Measurements from ENCODE around the gene SPEM1. TPM values are rescaled to one million over a fixed set of nuclear protein-coding genes. Genes with fewer than 3 reads are reported as not detected.

SPEM1 gene
- total RNA-seq, 1 donor from 2014 or later: 0.26 TPM

DNA sequence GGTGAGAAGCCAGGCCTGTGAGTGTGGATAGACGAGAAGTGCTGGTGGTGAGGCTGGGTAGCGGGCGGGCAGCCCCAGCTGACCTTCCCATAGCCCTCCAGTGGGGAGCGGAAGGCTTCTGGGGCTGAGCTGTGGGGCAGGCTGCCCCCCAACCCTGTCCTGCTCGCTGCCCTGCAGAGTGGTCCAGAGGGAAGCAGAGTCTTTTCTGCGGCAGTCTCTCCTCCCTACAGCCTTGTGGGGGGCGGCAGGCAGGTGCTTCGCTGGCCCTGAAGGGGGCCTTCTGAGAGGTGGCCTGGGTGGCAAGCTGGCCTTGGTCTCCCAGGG is 8.7 kb upstream of the SPEM1 start:
- Mint-ChIP-seq H3K4me3 (no peak overlapping the region), H3K36me3 (ENCODE audit: low read depth) (peaks cover 14% of the 10 kb centered on the region), H3K27me3 (ENCODE audit: low read depth) (no peaks in the 10 kb centered on the region), H3K9me3 (no peaks in the 10 kb centered on the region), H3K4me1 (peaks cover 25% of the 10 kb centered on the region), H3K27ac (ENCODE audit: unreplicated experiment) (no peak overlapping the region)
- TF ChIP-seq, protein P1, sequence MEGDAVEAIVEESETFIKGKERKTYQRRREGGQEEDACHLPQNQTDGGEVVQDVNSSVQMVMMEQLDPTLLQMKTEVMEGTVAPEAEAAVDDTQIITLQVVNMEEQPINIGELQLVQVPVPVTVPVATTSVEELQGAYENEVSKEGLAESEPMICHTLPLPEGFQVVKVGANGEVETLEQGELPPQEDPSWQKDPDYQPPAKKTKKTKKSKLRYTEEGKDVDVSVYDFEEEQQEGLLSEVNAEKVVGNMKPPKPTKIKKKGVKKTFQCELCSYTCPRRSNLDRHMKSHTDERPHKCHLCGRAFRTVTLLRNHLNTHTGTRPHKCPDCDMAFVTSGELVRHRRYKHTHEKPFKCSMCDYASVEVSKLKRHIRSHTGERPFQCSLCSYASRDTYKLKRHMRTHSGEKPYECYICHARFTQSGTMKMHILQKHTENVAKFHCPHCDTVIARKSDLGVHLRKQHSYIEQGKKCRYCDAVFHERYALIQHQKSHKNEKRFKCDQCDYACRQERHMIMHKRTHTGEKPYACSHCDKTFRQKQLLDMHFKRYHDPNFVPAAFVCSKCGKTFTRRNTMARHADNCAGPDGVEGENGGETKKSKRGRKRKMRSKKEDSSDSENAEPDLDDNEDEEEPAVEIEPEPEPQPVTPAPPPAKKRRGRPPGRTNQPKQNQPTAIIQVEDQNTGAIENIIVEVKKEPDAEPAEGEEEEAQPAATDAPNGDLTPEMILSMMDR (conservative IDR thresholded peaks at IDR 0.05): no peak
- no peak for DNase-seq (ENCODE audit: low read depth, low spot score)

DNA sequence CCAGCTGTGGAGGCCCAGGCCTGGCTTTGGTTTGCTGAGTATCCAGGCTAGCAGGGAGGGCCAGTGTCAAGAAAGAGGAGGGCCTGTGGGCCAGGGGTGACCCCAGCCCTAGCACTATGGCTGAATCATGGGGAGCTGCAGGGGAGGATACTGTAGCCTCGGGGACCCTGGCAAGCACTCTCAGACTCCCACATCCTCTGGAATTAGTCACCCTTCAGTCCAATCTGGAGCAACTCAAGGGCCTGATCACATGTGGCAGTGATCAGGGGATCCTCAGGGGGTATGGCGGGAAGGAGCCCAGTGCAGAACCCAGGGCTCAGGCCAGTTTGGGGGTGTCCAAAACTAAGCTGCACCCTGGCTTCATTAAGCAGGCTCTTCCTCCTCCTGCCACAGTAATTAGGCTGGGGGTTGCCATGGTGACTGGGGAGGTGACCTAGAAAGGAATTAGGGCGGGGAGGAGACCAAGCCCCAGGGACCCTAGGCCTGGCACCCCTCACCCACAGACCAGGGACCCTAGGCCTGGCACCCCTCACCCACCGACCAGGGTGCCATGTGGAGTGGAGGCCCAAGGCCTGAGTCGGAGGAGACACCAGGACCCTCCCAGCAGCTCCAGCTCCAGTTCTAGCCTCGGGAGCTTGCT is 6.7 kb upstream of the SPEM1 start:
- no peak for DNase-seq (ENCODE audit: low read depth, low spot score)
- TF ChIP-seq, protein P1 (conservative IDR thresholded peaks at IDR 0.05): no peak
- Mint-ChIP-seq H3K27ac (ENCODE audit: unreplicated experiment) (no peak overlapping the region), H3K4me3 (peak overlapping the region; percentile 6), H3K36me3 (ENCODE audit: low read depth) (peaks cover 14% of the 10 kb centered on the region), H3K9me3 (no peaks in the 10 kb centered on the region), H3K4me1 (peaks cover 23% of the 10 kb centered on the region), H3K27me3 (ENCODE audit: low read depth) (no peaks in the 10 kb centered on the region)

DNA sequence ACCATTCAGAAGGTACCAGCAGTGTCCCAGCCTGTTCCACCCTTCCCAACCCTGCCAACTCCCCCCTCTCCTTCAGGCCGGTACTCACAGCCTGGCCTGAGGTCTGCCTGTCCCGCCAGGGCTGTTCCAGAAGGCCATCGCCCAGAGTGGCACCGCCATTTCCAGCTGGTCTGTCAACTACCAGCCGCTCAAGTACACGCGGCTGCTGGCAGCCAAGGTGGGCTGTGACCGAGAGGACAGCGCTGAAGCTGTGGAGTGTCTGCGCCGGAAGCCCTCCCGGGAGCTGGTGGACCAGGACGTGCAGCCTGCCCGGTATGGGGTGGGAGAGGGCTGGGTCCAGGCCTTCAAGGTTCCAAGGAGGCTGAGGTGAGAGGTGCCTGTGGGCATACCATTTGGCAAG is 5.3 kb upstream of the SPEM1 start:
- TF ChIP-seq, protein P1 (conservative IDR thresholded peaks at IDR 0.05): no peak
- H3K9me3 Mint-ChIP-seq: no peaks in the 10 kb centered on the region
- DNase-seq (ENCODE audit: low read depth, low spot score): no peak
- H3K27ac Mint-ChIP-seq (ENCODE audit: unreplicated experiment): no peak overlapping the region
- no peak overlapping the region for H3K4me3 Mint-ChIP-seq
- peaks cover 6% of the 10 kb centered on the region for H3K36me3 Mint-ChIP-seq (ENCODE audit: low read depth)
- peaks cover under 1% of the 10 kb centered on the region for H3K27me3 Mint-ChIP-seq (ENCODE audit: low read depth)
- H3K4me1 Mint-ChIP-seq: peaks cover 37% of the 10 kb centered on the region

DNA sequence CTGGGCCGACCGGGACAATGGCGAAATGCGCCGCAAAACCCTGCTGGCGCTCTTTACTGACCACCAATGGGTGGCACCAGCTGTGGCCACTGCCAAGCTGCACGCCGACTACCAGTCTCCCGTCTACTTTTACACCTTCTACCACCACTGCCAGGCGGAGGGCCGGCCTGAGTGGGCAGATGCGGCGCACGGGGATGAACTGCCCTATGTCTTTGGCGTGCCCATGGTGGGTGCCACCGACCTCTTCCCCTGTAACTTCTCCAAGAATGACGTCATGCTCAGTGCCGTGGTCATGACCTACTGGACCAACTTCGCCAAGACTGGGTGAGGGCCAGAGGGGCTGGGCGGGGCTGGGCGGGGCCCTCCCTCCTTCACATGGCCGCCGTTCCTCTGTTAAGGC is 4.3 kb upstream of the SPEM1 start:
- TF ChIP-seq, protein P1 (conservative IDR thresholded peaks at IDR 0.05): no peak
- Mint-ChIP-seq H3K27ac (ENCODE audit: unreplicated experiment) (no peak overlapping the region), H3K27me3 (ENCODE audit: low read depth) (peaks cover 2% of the 10 kb centered on the region), H3K9me3 (no peaks in the 10 kb centered on the region), H3K36me3 (ENCODE audit: low read depth) (no peaks in the 10 kb centered on the region), H3K4me3 (no peak overlapping the region), H3K4me1 (peaks cover 47% of the 10 kb centered on the region)
- no peak for DNase-seq (ENCODE audit: low read depth, low spot score)

DNA sequence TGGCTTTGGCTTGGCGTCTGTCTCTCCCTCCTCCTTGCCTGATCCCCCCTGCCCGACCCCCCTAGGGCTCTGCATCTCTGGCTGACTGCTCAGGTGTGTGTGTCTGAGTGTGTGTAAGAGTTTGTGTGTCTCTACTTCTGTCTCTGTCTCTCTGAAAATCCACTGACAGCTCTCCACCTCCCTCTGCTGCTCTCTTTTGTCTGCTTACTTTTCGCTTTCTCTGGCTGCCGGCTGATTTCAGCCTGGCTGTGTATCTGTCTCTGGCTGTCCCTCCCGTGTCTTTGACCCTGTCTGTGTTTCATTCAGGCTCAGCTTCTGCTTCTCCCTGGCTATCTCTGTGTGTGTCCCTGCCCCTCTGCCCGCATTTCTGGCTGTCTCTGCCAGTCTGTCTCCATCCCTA is 3.8 kb upstream of the SPEM1 start:
- peaks cover 2% of the 10 kb centered on the region for H3K27me3 Mint-ChIP-seq (ENCODE audit: low read depth)
- H3K27ac Mint-ChIP-seq (ENCODE audit: unreplicated experiment): no peak overlapping the region
- no peaks in the 10 kb centered on the region for H3K9me3 Mint-ChIP-seq
- no peak overlapping the region for H3K4me3 Mint-ChIP-seq
- peaks cover 49% of the 10 kb centered on the region for H3K4me1 Mint-ChIP-seq
- no peak for DNase-seq (ENCODE audit: low read depth, low spot score)
- TF ChIP-seq, protein P1 (conservative IDR thresholded peaks at IDR 0.05): no peak
- no peaks in the 10 kb centered on the region for H3K36me3 Mint-ChIP-seq (ENCODE audit: low read depth)

Data from neural crest cell (in vitro differentiated cells).